GM23248 (cell line): ENCODE measurements around the gene DNAJB5. TPM values are rescaled to one million over a fixed set of nuclear protein-coding genes. Genes with fewer than 3 reads are reported as not detected.
A peak's percentile ranks its signal among the peaks of the same experiment; 100 is the strongest.

Experiments
- DNase-seq: peaks from one replicate; pipeline ENCODE4 v3.0.0-alpha.2; 2015
- H2AFZ ChIP-seq: fragments of 200-600 bp; sonication (generic); 2 replicates; pipeline ENCODE4 v1.6.1; 2016; ENCODE audit warnings: antibody characterized with exemption
- H3F3A ChIP-seq: fragments of 200-600 bp; sonication (generic); 2 replicates; pipeline ENCODE4 v1.6.1; 2016; ENCODE audit warnings: mild to moderate bottlenecking, antibody characterized with exemption, mixed run types; ENCODE audit not compliant: insufficient read depth
- H3K27ac ChIP-seq: fragments of 200-600 bp; sonication (generic); 2 replicates; pipeline ENCODE4 v1.5.1; 2016; ENCODE audit warnings: mild to moderate bottlenecking
- H3K27me3 ChIP-seq: fragments of 200-600 bp; sonication (generic); replicated peaks from 2 replicates; pipeline ENCODE4 v1.6.1; 2016; ENCODE audit warnings: mild to moderate bottlenecking; ENCODE audit not compliant: insufficient read depth
- H3K36me3 ChIP-seq: fragments of 200-600 bp; sonication (generic); 2 replicates; pipeline ENCODE4 v1.6.1; 2016; ENCODE audit warnings: low read depth, mild to moderate bottlenecking
- H3K4me1 ChIP-seq: fragments of 200-600 bp; sonication (generic); 2 replicates; pipeline ENCODE4 v1.6.1; 2016; ENCODE audit warnings: mild to moderate bottlenecking; ENCODE audit not compliant: insufficient read depth
- H3K4me2 ChIP-seq: fragments of 200-600 bp; sonication (generic); one replicate; pipeline ENCODE4 v1.6.1; 2016; ENCODE audit warnings: mild to moderate bottlenecking; ENCODE audit not compliant: unreplicated experiment
- H3K4me3 ChIP-seq: fragments of 200-600 bp; sonication (generic); 2 replicates; pipeline ENCODE4 v1.5.1; 2016; ENCODE audit warnings: mild to moderate bottlenecking
- H3K79me2 ChIP-seq: fragments of 200-600 bp; sonication (generic); 2 replicates; pipeline ENCODE4 v1.6.1; 2016; ENCODE audit warnings: mild to moderate bottlenecking; ENCODE audit not compliant: insufficient read depth
- H3K9ac ChIP-seq: fragments of 200-600 bp; sonication (generic); 2 replicates; pipeline ENCODE4 v1.6.1; 2016; ENCODE audit warnings: mild to moderate bottlenecking
- H3K9me2 ChIP-seq: fragments of 200-600 bp; sonication (generic); 2 replicates; pipeline ENCODE4 v1.6.1; 2016; ENCODE audit warnings: mixed run types, mild to moderate bottlenecking, moderate library complexity; ENCODE audit not compliant: insufficient read depth
- H3K9me3 ChIP-seq: fragments of 200-600 bp; sonication (generic); one replicate; pipeline ENCODE4 v1.6.1; 2017; ENCODE audit warnings: low read depth
- H4K20me1 ChIP-seq: fragments of 200-600 bp; sonication (generic); 2 replicates; pipeline ENCODE4 v1.6.0; 2016; ENCODE audit not compliant: insufficient read depth
- EZH2 ChIP-seq: fragments of 200-600 bp; sonication (generic); IDR thresholded peaks from 2 replicates; pipeline ENCODE4 v1.6.1; 2018; ENCODE audit warnings: antibody characterized with exemption, mild to moderate bottlenecking; ENCODE audit not compliant: insufficient read depth, poor library complexity, severe bottlenecking
- EZH2phosphoT487 ChIP-seq: fragments of 200-600 bp; sonication (generic); IDR thresholded peaks from 2 replicates; pipeline ENCODE4 v1.6.1; 2018; ENCODE audit warnings: antibody characterized with exemption, moderate library complexity, mild to moderate bottlenecking, low read depth; ENCODE audit not compliant: insufficient read depth
- WGBS, 2 experiments: methylation state at CpG; one replicate each; pipeline ENCODE4 v1.1.6; 2015 to 2017; ENCODE audit warnings: low lambda C conversion rate in 2 of 2, low coverage in 1 of 2; ENCODE audit errors: missing lambda C conversion rate in 2 of 2; 5-methylcytosine and 5-hydroxymethylcytosine counted together
- in situ Hi-C: fragments of 300-500 bp; cut with MboI; formaldehyde crosslinking; loops from 2 replicates; pipeline ENCODE4 v1.15.0; 2020
- polyA plus RNA-seq: library from polyadenylated mRNA; unstranded; fragments of >200 nt; fragmentation: Nextera tagmentation; extraction: Ambion mirVana; gene quantifications from 2 replicates; pipeline ENCODE4 v1.2.1, GENCODE V29; 2016
- total RNA-seq: library from RNA; depleted of rRNA; stranded (reverse); fragments of >200 nt; shearing (Covaris generic); gene quantifications from 2 replicates; pipeline ENCODE4 v1.2.3, GENCODE V29; 2014

DNAJB5 gene
- total and polyA plus RNA-seq, 2 experiments from 2014 or later: 10.9 to 24.2 TPM

DNA sequence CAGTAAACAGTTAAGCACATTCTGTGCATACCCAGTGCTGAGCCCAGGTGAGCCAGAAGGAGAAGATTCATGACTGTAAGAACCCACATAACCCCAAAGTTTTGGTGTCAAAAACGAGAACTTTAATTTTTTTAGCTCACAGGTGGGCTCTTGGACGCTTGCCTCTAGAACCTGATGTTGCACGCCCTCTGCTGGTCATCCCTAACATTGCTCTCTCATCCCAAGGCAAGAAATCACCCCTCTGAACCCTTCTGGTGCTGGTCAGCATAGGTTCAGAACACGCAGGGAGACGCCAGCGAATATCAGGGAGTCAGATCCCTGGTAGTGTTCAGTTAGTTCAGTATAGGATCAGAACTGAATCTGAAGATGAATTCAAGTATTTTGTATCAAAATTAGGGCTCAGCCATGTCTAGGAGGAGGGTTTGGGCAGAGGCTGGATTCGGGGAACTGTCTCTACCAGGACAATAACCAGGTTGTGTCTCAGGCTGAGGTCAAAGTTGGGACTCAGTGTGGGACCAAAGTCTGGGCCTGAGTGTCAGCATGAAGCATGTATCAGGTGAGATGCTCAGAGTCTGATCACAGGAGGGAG lies 4.1 kb upstream of the DNAJB5 start:
- no peaks in the 10 kb centered on the region for H3K36me3 ChIP-seq

DNA sequence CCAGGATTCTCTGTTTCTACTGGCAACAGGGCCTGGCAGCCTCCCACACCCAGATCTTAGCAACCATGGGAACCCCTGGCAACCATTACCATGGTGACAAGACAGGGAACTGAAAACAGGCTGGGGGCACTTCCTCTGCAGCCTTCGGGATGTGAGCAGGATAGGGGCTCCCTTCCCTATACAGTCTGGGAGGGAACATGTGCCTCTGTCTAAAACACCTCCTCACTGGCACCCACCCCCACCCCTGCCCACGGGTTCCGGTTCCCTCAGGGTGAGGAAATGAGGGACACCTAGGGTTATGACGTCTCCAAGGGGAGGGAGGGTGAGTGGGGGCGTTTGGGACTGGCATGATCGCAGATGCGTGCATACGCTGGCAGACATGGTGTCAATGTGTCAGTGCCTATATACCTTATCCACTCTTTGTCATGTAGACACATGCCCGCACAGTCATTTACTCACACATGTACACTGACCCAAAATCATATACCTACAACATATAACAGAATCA lies 3.0 kb upstream of the DNAJB5 start:
- WGBS, 2 experiments: 25 to 26% methylated on average over 7 to 9 of the region's 9 CpGs
- Histone ChIP-seq H3F3A (peaks cover 17% of the 10 kb centered on the region), H3K27ac (peak overlapping the region; percentile 26), H3K9me3 (no peaks in the 10 kb centered on the region), H2AFZ (no peak overlapping the region), H3K4me1 (peaks cover 37% of the 10 kb centered on the region), H3K79me2 (peaks cover 13% of the 10 kb centered on the region; the same call in 1 of the 2 replicates), H3K9me2 (no peaks in the 10 kb centered on the region), H3K4me2 (no peak overlapping the region), H3K9ac (no peak overlapping the region), H3K27me3 (no peaks in the 10 kb centered on the region), H3K36me3 (no peaks in the 10 kb centered on the region), H3K4me3 (no peak overlapping the region), H4K20me1 (no peaks in the 10 kb centered on the region)
- peak; percentile 45 for DNase-seq
- TF ChIP-seq EZH2 (no peak), EZH2phosphoT487 (no peak)
- in situ Hi-C loops: no loop called here

More for the DNA sequence above, 4.1 kb upstream of the DNAJB5 start:
- peaks cover 26% of the 10 kb centered on the region for H3K4me1 ChIP-seq
- no peak overlapping the region for H2AFZ ChIP-seq
- peaks cover 12% of the 10 kb centered on the region for H3F3A ChIP-seq
- TF ChIP-seq EZH2phosphoT487 (no peak), EZH2 (no peak)
- H3K9ac ChIP-seq: no peak overlapping the region
- no peaks in the 10 kb centered on the region for H4K20me1 ChIP-seq
- H3K27ac ChIP-seq: no peak overlapping the region
- H3K4me3 ChIP-seq: no peak overlapping the region
- DNase-seq: peak; percentile 70
- in situ Hi-C loops: no loop called here
- 16 to 17% methylated on average over 7 of the region's 7 CpGs for WGBS, 2 experiments
- H3K4me2 ChIP-seq: no peak overlapping the region
- H3K27me3 ChIP-seq: no peaks in the 10 kb centered on the region
- no peaks in the 10 kb centered on the region for H3K9me2 ChIP-seq
- 0 out of 2 replicates have a peak, but pooled peaks cover 4% of the 10 kb centered on the region for H3K79me2 ChIP-seq
- H3K9me3 ChIP-seq: no peaks in the 10 kb centered on the region

DNA sequence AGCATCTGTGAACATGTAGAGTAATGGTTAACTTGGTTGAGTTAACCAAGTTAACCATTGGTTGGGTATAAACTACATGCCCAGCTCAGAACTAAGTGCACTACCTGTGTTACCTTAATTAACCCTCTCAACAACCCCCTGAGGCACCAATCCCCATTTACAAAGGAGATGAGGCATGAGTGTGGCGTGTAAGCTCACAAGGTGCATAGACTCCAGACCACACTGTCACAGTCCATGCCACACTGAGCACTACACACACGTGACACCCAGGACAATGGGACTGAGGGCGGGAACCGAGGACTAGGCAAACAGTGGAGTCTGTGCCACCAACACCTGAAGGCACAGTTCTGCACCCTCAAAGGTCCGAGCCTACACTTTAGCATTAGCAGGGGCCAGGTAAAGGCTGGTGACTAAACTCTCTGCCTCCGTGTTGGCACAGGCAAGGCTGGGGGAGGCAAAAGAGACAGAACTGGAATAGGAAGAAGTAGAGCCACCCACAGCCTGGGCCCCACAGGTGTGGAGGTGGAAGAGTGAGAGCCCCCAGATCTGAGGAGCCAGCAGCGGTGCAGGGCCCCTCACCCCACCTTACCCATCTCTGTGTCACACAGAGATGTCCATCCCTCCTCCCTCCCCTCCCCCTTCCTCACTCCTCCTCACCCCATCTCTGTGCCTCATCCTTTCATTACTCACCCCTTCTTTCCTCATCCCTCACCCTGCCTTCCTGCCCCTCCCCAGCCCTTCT lies 2.2 kb upstream of the DNAJB5 start:
- WGBS, 2 experiments: 44 to 55% methylated on average over 7 of the region's 7 CpGs
- H3K79me2 ChIP-seq: peaks cover 13% of the 10 kb centered on the region; the same call in 1 of the 2 replicates
- H3K4me2 ChIP-seq: no peak overlapping the region
- no peaks in the 10 kb centered on the region for H3K9me3 ChIP-seq
- peak; percentile 61 for DNase-seq
- no peak overlapping the region for H3K9ac ChIP-seq
- no peaks in the 10 kb centered on the region for H3K9me2 ChIP-seq
- no peaks in the 10 kb centered on the region for H3K27me3 ChIP-seq
- H3F3A ChIP-seq: peaks cover 24% of the 10 kb centered on the region
- in situ Hi-C loops: no loop called here
- H4K20me1 ChIP-seq: no peaks in the 10 kb centered on the region
- H3K27ac ChIP-seq: peak overlapping the region; percentile 26
- H3K4me3 ChIP-seq: no peak overlapping the region
- H3K36me3 ChIP-seq: no peaks in the 10 kb centered on the region
- no peak overlapping the region for H2AFZ ChIP-seq
- TF ChIP-seq EZH2 (no peak), EZH2phosphoT487 (no peak)
- H3K4me1 ChIP-seq: peaks cover 44% of the 10 kb centered on the region

DNA sequence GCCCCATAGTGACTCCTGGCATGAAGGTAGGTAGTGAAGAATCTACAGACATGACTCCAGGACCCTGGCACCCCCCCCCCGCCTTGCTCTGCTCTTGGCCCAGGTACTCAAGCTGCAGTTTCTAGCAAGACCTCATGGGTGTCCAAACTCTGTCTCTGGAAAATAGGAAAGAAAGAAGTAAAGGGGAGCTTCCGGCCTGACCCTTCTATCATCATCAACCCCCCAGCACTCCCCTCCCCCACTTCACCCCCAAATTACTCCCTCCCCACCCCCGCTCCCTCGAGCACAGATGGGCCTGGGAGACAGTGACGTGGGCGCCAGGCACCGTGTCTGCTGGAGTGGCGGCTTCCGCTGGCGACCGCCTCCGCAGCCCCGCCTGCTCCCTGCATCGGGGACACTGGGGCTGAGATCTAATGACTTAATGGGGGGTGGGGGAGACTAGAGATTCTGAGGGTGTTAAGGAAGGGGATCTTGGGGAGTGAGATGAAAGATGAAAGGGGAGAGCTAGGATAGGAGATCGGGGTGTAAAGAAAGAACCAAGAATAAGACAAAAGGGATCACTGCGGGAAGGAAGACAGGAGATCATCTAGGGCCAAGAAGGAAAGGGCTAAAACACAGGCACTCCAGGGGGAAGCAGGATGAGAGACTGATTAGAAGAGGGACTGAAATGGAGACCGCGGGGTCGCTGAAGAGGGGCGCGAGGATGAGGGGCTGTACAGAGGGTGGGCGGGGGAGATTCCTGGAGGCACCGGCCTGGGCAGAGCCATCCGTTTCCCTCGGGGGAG lies 1.1 kb upstream of the DNAJB5 start:
- no peaks in the 10 kb centered on the region for H3K36me3 ChIP-seq
- H3F3A ChIP-seq: peaks cover 32% of the 10 kb centered on the region
- no peaks in the 10 kb centered on the region for H3K9me3 ChIP-seq
- 3 to 13% methylated on average over 4 to 25 of the region's 25 CpGs for WGBS, 2 experiments
- H3K4me2 ChIP-seq: peak overlapping the region; percentile 85
- DNase-seq: peak; percentile 79
- peak overlapping the region; percentile 82 for H3K9ac ChIP-seq
- H2AFZ ChIP-seq: peak overlapping the region; percentile 80
- peak overlapping the region; percentile 71 for H3K4me3 ChIP-seq
- no peaks in the 10 kb centered on the region for H3K9me2 ChIP-seq
- H3K27ac ChIP-seq: peak overlapping the region; percentile 85
- H3K79me2 ChIP-seq: peaks cover 13% of the 10 kb centered on the region; the same call in 1 of the 2 replicates
- peaks cover 55% of the 10 kb centered on the region for H3K4me1 ChIP-seq
- TF ChIP-seq EZH2 (no peak), EZH2phosphoT487 (no peak)
- no peaks in the 10 kb centered on the region for H4K20me1 ChIP-seq
- H3K27me3 ChIP-seq: no peaks in the 10 kb centered on the region
- in situ Hi-C loops: no loop called here
